ENCODE measurements around the gene CCL24.
"Not testable (repeated sequence)": the region's sequence is repeated elsewhere in the genome, so short reads cannot be mapped to it uniquely, and the experiment has no call there.

The CCL24 gene

GRCh38 chr7:75788154-75788847 lies 25.3 kb downstream of the CCL24 start:
- not testable (repeated sequence) for DNase-seq (ENCODE audit: low read depth in 2 of 2, low spot score in 1 of 2)

GRCh38 chr7:75783058-75783457 lies 30.5 kb downstream of the CCL24 start:
- DNase-seq (ENCODE audit: low read depth in 2 of 2, low spot score in 1 of 2): not testable (repeated sequence)

DNA sequence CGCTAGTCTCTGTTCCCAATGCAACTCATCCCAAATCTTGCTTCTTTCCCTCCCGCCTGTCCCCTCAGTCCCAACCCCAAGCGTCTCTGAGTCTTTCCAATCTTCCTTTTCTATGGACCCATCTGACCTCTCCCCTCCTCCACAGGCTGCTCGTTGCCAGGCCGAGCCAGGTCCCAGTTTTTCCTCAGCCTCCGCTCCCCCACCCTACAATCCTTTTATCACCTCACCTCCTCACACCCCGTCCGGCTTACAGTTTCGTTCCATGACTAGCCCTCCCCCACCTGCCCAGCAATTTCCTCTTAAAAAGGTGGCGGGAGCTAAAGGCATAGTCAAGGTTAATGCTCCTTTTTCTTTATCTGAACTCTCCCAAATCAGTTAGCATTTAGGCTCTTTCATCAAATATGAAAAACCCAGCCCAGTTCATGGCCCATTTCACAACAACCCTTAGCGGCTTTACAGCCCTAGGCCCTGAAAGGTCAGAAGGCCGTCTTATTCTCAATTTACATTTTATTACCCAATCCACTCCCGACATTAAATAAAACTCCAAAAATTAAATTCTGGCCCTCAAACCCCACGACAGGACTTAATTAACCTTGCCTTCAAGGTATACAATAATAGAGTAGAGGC lies 32.8 kb downstream of the CCL24 start:
- not testable (repeated sequence) for DNase-seq (ENCODE audit: low read depth in 2 of 2, low spot score in 1 of 2)

GRCh38 chr7:75779516-75779915 lies 34.1 kb downstream of the CCL24 start:
- not testable (repeated sequence) for DNase-seq (ENCODE audit: low read depth in 2 of 2, low spot score in 1 of 2)

- not testable (repeated sequence) for DNase-seq (ENCODE audit: low read depth in 2 of 2, low spot score in 1 of 2)
Observed at GRCh38 chr7:75779035-75779434, 34.6 kb downstream of the CCL24 start.

- DNase-seq (ENCODE audit: low read depth in 2 of 2, low spot score in 1 of 2): peak; percentile 19 to 39
Observed at GRCh38 chr7:75776295-75776971, 37.2 kb downstream of the CCL24 start.

DNA sequence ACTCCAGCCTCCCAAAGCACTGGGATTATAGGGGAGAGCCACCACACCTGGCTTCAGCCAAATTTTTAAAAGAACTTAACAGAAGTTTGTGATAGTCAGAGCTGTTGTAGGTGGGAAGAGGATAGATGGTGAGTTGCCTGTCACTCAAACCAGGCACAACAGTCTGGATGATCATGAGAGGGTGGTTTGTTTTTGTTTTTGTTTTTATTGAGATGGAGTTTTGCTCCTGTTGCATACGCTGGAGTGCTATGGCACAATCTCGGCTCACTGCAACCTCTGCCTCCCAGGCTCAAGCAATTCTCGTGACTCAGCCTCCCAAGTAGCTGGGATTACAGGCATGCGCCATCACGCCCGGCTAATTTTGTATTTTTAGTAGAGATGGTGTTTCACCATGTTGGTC lies 39.6 kb downstream of the CCL24 start:
- DNase-seq (ENCODE audit: low read depth in 2 of 2, low spot score in 1 of 2): not testable (repeated sequence)

- DNase-seq (ENCODE audit: low read depth in 2 of 2, low spot score in 1 of 2): no peak
Observed at GRCh38 chr7:75772081-75773077, 41.2 kb downstream of the CCL24 start, which contains the start of gene CCL26. Gene CCL26, minus strand, starts transcription at chr7:75772211. Its CDS starts 35 bp downstream, at chr7:75772176.

- no peak for DNase-seq (ENCODE audit: low read depth in 2 of 2, low spot score in 1 of 2)
Observed at GRCh38 chr7:75771224-75771623, 42.4 kb downstream of the CCL24 start.

DNA sequence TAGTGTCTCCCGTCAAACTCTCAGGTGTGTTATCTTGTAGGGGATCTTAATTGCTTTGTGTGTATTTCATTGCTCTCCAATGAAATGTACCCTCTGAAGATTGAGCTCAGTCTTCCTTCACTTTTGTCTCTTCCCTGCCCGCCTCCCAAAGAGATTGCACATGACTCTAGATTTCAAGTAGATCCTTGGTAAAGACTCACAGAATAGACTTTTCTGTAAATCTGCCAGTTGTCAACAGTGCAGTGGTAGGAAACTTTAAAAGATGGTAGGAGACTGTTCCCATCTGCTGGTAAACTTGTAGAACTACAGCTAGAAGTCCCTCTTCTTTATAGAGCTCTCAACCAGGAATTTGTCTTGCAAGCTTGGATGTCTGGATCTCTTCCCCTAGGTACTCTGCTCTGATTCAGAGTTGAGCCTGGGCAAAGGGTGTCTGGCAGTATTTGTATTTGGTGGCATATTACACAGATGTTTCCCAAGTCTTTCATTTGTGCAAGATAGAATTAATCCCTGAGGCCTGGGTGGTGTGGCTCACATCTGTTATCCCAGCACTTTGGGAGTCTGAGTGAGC lies 51.2 kb downstream of the CCL24 start:
- no peak for DNase-seq (ENCODE audit: low read depth in 2 of 2, low spot score in 1 of 2)

GRCh38 chr7:75761801-75762200 lies 51.8 kb downstream of the CCL24 start:
- DNase-seq (ENCODE audit: low read depth in 2 of 2, low spot score in 1 of 2): not testable (repeated sequence)

All from stimulated activated CD8-positive, alpha-beta memory T cell treated with anti-CD3 and anti-CD28 coated beads, Interleukin-4, amount 100 ng/mL, for 4 hours (primary cell).